BE2C (cell line): Measurements from ENCODE around the gene PPP1R12B.
A peak's percentile ranks its signal among the peaks of the same experiment; 100 is the strongest.
"Not testable (repeated sequence)": the region's sequence is repeated elsewhere in the genome, so short reads cannot be mapped to it uniquely, and the experiment has no call there.

Experiments
- DNase-seq: peaks from one replicate; pipeline ENCODE4 v3.0.0-alpha.2; 2020
- H3K27me3 ChIP-seq: fragments of 250-450 bp; sonication (Bioruptor Pico); 2 replicates; pipeline ENCODE4 v1.5.1; 2020; ENCODE audit warnings: mild to moderate bottlenecking
- H3K36me3 ChIP-seq: fragments of 250-450 bp; sonication (Bioruptor Pico); 2 replicates; pipeline ENCODE4 v1.5.1; 2020; ENCODE audit warnings: mild to moderate bottlenecking
- H3K4me1 ChIP-seq: fragments of 250-450 bp; sonication (Bioruptor Pico); 2 replicates; pipeline ENCODE4 v1.5.1; 2020
- H3K4me3 ChIP-seq: 2 replicates; pipeline ENCODE4 v1.5.1; 2011; ENCODE audit warnings: low read depth, low read length
- H3K9me3 ChIP-seq: fragments of 250-450 bp; sonication (Bioruptor Pico); 2 replicates; pipeline ENCODE4 v1.5.1; 2020
- CTCF ChIP-seq: IDR thresholded peaks from 2 replicates; pipeline ENCODE4 v1.5.1; 2012; ENCODE audit warnings: mild to moderate bottlenecking, low read depth, low read length

Gene PPP1R12B

GRCh38 chr1:202367271-202367670 lies 18.8 kb downstream of the PPP1R12B start:
- no peaks in the 10 kb centered on the region for H3K9me3 ChIP-seq
- no peaks in the 10 kb centered on the region for H3K36me3 ChIP-seq
- no peak for TF ChIP-seq CTCF
- no peaks in the 10 kb centered on the region for H3K27me3 ChIP-seq
- no peak for DNase-seq
- H3K4me1 ChIP-seq: no peaks in the 10 kb centered on the region
- H3K4me3 ChIP-seq: no peak overlapping the region

GRCh38 chr1:202370906-202371305 lies 22.4 kb downstream of the PPP1R12B start:
- not testable (repeated sequence) for H3K9me3 ChIP-seq, H3K4me3 ChIP-seq, H3K36me3 ChIP-seq, DNase-seq, H3K27me3 ChIP-seq, H3K4me1 ChIP-seq

- H3K27me3 ChIP-seq: no peaks in the 10 kb centered on the region
- H3K36me3 ChIP-seq: no peaks in the 10 kb centered on the region
- DNase-seq: no peak
- no peaks in the 10 kb centered on the region for H3K9me3 ChIP-seq
- no peak overlapping the region for H3K4me3 ChIP-seq
- TF ChIP-seq CTCF: no peak
- H3K4me1 ChIP-seq: no peaks in the 10 kb centered on the region
Observed at GRCh38 chr1:202374099-202374498, 25.6 kb downstream of the PPP1R12B start.

GRCh38 chr1:202375175-202375574 lies 26.7 kb downstream of the PPP1R12B start:
- not testable (repeated sequence) for H3K4me3 ChIP-seq, H3K36me3 ChIP-seq, DNase-seq, H3K4me1 ChIP-seq, H3K9me3 ChIP-seq, H3K27me3 ChIP-seq

GRCh38 chr1:202376247-202376646 lies 27.7 kb downstream of the PPP1R12B start:
- Histone ChIP-seq H3K9me3 (no peaks in the 10 kb centered on the region), H3K27me3 (no peaks in the 10 kb centered on the region), H3K36me3 (no peaks in the 10 kb centered on the region), H3K4me1 (no peaks in the 10 kb centered on the region), H3K4me3 (no peak overlapping the region)
- no peak for DNase-seq
- TF ChIP-seq CTCF: no peak

GRCh38 chr1:202379884-202380529 lies 31.5 kb downstream of the PPP1R12B start:
- not testable (repeated sequence) for H3K36me3 ChIP-seq, H3K4me1 ChIP-seq, H3K4me3 ChIP-seq, H3K27me3 ChIP-seq, DNase-seq, H3K9me3 ChIP-seq
- 0 out of 2 replicates have a peak, but pooled peaks have one; percentile 4 for TF ChIP-seq CTCF

- H3K4me3 ChIP-seq, H3K4me1 ChIP-seq, H3K9me3 ChIP-seq, H3K36me3 ChIP-seq, DNase-seq, H3K27me3 ChIP-seq: not testable (repeated sequence)
Observed at GRCh38 chr1:202380535-202380934, 32.0 kb downstream of the PPP1R12B start.

GRCh38 chr1:202381867-202382266 lies 33.4 kb downstream of the PPP1R12B start:
- not testable (repeated sequence) for DNase-seq, H3K4me1 ChIP-seq, H3K4me3 ChIP-seq, H3K27me3 ChIP-seq, H3K36me3 ChIP-seq, H3K9me3 ChIP-seq

GRCh38 chr1:202395831-202396230 lies 47.3 kb downstream of the PPP1R12B start:
- H3K36me3 ChIP-seq, H3K4me3 ChIP-seq, DNase-seq, H3K9me3 ChIP-seq, H3K4me1 ChIP-seq, H3K27me3 ChIP-seq: not testable (repeated sequence)
